SK-N-MC (cell line): Measurements from ENCODE around the gene MPP1.
A peak's percentile ranks its signal among the peaks of the same experiment; 100 is the strongest.

Experiments
- EZH2 ChIP-seq: fragments of 200-600 bp; sonication (generic); IDR thresholded peaks from one replicate; pipeline ENCODE4 v1.6.1; 2017; ENCODE audit warnings: antibody characterized with exemption
- POLR2AphosphoS5 ChIP-seq: IDR thresholded peaks from 2 replicates; pipeline ENCODE4 v1.6.1; 2012; ENCODE audit warnings: mild to moderate bottlenecking, low read depth, low read length, borderline replicate concordance

GRCh38 chrX:154804957-154805695 is at the start of gene MPP1:
- TF ChIP-seq EZH2 (no peak), POLR2AphosphoS5 (peak; percentile 53; the same call in 1 of the 2 replicates)
